SK-N-MC (cell line): ENCODE measurements around the gene SETD1B.

ENCODE experiments used
- DNase-seq: peaks from one replicate; pipeline ENCODE4 v3.0.0-alpha.2; 2011; ENCODE audit warnings: low read depth, low spot score
- H3K27ac ChIP-seq: fragments of 200-600 bp; sonication (generic); 2 replicates; pipeline ENCODE4 v1.5.1; 2016; ENCODE audit warnings: mixed run types
- H3K36me3 ChIP-seq: fragments of 200-600 bp; sonication (generic); 2 replicates; pipeline ENCODE4 v1.6.1; 2017; ENCODE audit warnings: antibody characterized with exemption, low read length, mixed read lengths; ENCODE audit not compliant: insufficient read depth
- H3K4me3 ChIP-seq: fragments of 200-600 bp; sonication (generic); 2 replicates; pipeline ENCODE4 v1.5.1; 2016
- H3K9ac ChIP-seq: fragments of 200-600 bp; sonication (generic); 2 replicates; pipeline ENCODE4 v1.8.0; 2017; ENCODE audit warnings: mixed run types, mixed read lengths; ENCODE audit not compliant: insufficient read length
- H3K9me3 ChIP-seq: fragments of 200-600 bp; sonication (generic); 2 replicates; pipeline ENCODE4 v1.6.1; 2017; ENCODE audit warnings: low read depth, mild to moderate bottlenecking, antibody characterized with exemption, low read length, moderate library complexity, mixed read lengths
- EZH2 ChIP-seq: fragments of 200-600 bp; sonication (generic); IDR thresholded peaks from one replicate; pipeline ENCODE4 v1.6.1; 2017; ENCODE audit warnings: antibody characterized with exemption
- FOXP2 ChIP-seq: optimal IDR thresholded peaks from 2 replicates; pipeline ENCODE3; 2011; ENCODE audit warnings: mild to moderate bottlenecking, moderate library complexity; ENCODE audit not compliant: insufficient read depth; ENCODE audit errors: extremely low read length, control extremely low read depth
- POLR2AphosphoS5 ChIP-seq: IDR thresholded peaks from 2 replicates; pipeline ENCODE4 v1.6.1; 2012; ENCODE audit warnings: mild to moderate bottlenecking, low read depth, low read length, borderline replicate concordance

Gene SETD1B

GRCh38 chr12:121819212-121819949, 15.6 kb downstream of the SETD1B start:
- no peak overlapping the region for H3K4me3 ChIP-seq

GRCh38 chr12:121820056-121820455, 16.2 kb downstream of the SETD1B start:
- no peak overlapping the region for H3K9ac ChIP-seq
- DNase-seq: no peak
- H3K9me3 ChIP-seq: no peaks in the 10 kb centered on the region
- H3K36me3 ChIP-seq: peaks cover 58% of the 10 kb centered on the region; the same call in 1 of the 2 replicates
- TF ChIP-seq FOXP2 (no peak), EZH2 (no peak), POLR2AphosphoS5 (no peak)
- no peak overlapping the region for H3K4me3 ChIP-seq
- H3K27ac ChIP-seq: no peak overlapping the region

More at GRCh38 chr12:121819212-121819949, 15.6 kb downstream of the SETD1B start:
- Histone ChIP-seq H3K9me3 (no peaks in the 10 kb centered on the region), H3K27ac (no peak overlapping the region), H3K9ac (no peak overlapping the region), H3K36me3 (peaks cover 65% of the 10 kb centered on the region; the same call in 1 of the 2 replicates)
- TF ChIP-seq EZH2 (no peak), FOXP2 (no peak), POLR2AphosphoS5 (no peak)
- no peak for DNase-seq

GRCh38 chr12:121822393-121823100, 18.7 kb downstream of the SETD1B start:
- Histone ChIP-seq H3K27ac (no peak overlapping the region), H3K4me3 (no peak overlapping the region), H3K9me3 (no peaks in the 10 kb centered on the region), H3K9ac (no peak overlapping the region), H3K36me3 (peaks cover 41% of the 10 kb centered on the region; the same call in 1 of the 2 replicates)
- DNase-seq: no peak
- TF ChIP-seq POLR2AphosphoS5 (no peak), EZH2 (no peak), FOXP2 (no peak)

- TF ChIP-seq POLR2AphosphoS5 (no peak), EZH2 (no peak), FOXP2 (no peak)
- Histone ChIP-seq H3K27ac (no peak overlapping the region), H3K9ac (no peak overlapping the region), H3K9me3 (no peaks in the 10 kb centered on the region), H3K36me3 (peaks cover 42% of the 10 kb centered on the region; the same call in 1 of the 2 replicates), H3K4me3 (no peak overlapping the region)
- DNase-seq: no peak
Observed at GRCh38 chr12:121823101-121823726, 19.4 kb downstream of the SETD1B start.

GRCh38 chr12:121823727-121824115, 19.9 kb downstream of the SETD1B start:
- TF ChIP-seq FOXP2 (no peak), EZH2 (no peak), POLR2AphosphoS5 (no peak)
- H3K9me3 ChIP-seq: no peaks in the 10 kb centered on the region
- peaks cover 48% of the 10 kb centered on the region; the same call in 1 of the 2 replicates for H3K36me3 ChIP-seq
- H3K9ac ChIP-seq: no peak overlapping the region
- H3K27ac ChIP-seq: no peak overlapping the region
- DNase-seq: no peak
- no peak overlapping the region for H3K4me3 ChIP-seq

GRCh38 chr12:121825041-121825523, 21.3 kb downstream of the SETD1B start:
- Histone ChIP-seq H3K9me3 (no peaks in the 10 kb centered on the region), H3K4me3 (no peak overlapping the region), H3K9ac (no peak overlapping the region), H3K36me3 (peaks cover 46% of the 10 kb centered on the region), H3K27ac (no peak overlapping the region)
- TF ChIP-seq POLR2AphosphoS5 (no peak), EZH2 (no peak), FOXP2 (no peak)
- no peak for DNase-seq

- no peak overlapping the region for H3K27ac ChIP-seq
- H3K4me3 ChIP-seq: no peak overlapping the region
- DNase-seq: no peak
- H3K9me3 ChIP-seq: no peaks in the 10 kb centered on the region
- no peak overlapping the region for H3K9ac ChIP-seq
- TF ChIP-seq FOXP2 (no peak), EZH2 (no peak), POLR2AphosphoS5 (no peak)
- H3K36me3 ChIP-seq: peaks cover 42% of the 10 kb centered on the region
Observed at GRCh38 chr12:121826318-121827150, 22.7 kb downstream of the SETD1B start.
